ENCODE measurements around the gene PHLDA3.

DNA sequence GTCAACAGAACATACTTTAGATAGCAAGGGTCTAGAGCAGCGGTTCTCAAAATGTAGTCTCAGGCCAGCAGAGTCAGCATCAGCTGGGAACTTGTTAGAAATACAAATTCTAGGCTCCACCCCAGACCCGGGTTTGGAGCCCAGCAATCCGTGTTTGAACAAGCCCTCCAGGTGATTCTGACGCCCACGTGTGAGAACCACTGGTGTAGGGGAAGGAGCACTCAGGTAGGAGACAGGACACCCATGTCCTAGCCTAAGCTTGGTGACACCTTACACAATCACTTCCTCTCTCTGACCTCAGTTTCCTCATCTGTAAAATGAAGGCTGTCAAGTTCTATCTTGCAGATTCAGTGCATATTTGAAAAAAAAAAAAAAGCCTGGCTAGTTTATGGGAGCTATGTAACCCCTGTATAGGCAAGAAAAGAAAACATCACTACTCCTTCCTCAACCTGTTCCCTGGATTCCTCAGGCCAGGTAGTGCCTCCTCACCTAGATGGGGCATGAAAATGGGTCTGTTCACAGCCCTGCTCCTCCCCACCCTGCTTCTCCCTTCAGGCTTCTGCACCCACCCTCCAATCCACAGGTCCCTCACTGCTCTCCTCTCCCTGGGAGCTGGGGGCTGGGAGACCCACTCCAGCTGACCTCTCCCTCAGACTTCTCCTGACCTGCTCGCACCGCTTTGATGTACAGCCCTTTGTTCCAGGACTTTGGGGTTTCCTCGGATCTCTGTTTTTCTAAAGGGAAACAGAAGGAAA lies 7.1 kb upstream of the PHLDA3 start:
- TF ChIP-seq, protein P1, sequence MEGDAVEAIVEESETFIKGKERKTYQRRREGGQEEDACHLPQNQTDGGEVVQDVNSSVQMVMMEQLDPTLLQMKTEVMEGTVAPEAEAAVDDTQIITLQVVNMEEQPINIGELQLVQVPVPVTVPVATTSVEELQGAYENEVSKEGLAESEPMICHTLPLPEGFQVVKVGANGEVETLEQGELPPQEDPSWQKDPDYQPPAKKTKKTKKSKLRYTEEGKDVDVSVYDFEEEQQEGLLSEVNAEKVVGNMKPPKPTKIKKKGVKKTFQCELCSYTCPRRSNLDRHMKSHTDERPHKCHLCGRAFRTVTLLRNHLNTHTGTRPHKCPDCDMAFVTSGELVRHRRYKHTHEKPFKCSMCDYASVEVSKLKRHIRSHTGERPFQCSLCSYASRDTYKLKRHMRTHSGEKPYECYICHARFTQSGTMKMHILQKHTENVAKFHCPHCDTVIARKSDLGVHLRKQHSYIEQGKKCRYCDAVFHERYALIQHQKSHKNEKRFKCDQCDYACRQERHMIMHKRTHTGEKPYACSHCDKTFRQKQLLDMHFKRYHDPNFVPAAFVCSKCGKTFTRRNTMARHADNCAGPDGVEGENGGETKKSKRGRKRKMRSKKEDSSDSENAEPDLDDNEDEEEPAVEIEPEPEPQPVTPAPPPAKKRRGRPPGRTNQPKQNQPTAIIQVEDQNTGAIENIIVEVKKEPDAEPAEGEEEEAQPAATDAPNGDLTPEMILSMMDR (IDR thresholded peaks at IDR 0.05; ENCODE audit: low read length) = no peak
- TF ChIP-seq EZH2 (IDR thresholded peaks at IDR 0.05; ENCODE audit: borderline replicate concordance, low read length) = no peak
